ENCODE results near the gene PXN. TPM values are rescaled to one million over a fixed set of nuclear protein-coding genes. Genes with fewer than 3 reads are reported as not detected.
"Not testable (repeated sequence)": the region's sequence is repeated elsewhere in the genome, so short reads cannot be mapped to it uniquely, and the experiment has no call there.

The PXN gene
- polyA plus RNA-seq, 3 donors, result 56.7 to 89.5 (median 69.5) TPM

GRCh38 chr12:120249875-120250795 lies 15.4 kb downstream of the PXN start:
- no peak for DNase-seq (ENCODE audit: extremely low read depth in 1 of 11, low read depth in 9 of 11, low spot score in 4 of 11)

DNA sequence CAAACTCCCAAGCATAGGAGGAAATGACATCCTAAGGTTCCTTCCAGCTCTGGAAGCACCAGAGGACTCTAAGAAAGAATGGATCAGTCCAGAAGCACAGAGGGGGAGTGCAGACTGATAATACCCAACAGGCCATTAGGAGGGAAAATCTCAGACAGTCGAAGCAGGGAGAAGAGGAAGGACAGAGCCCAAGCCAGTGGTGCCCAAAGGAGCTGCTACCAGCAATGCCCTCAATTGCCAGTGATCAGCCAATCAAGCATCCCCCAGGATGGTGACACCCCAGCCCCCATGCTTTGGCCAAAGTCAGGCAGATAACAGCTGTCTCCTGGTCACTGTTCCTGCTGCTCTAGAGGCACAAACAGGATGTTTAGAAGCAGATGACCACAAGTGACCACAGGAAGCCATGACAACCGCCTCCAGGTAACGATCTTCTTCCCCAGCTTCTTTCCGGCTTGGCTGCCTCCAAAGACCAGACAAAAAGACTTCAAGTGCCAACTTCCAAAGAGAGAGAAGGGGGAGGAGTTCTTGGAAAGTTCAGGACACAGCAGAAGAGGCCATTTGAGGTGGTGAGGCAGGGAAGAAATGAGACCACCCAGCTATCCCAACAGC lies 16.2 kb downstream of the PXN start:
- DNase-seq (ENCODE audit: extremely low read depth in 1 of 11, low read depth in 9 of 11, low spot score in 4 of 11), result no peak

GRCh38 chr12:120247621-120248030 lies 17.9 kb downstream of the PXN start:
- DNase-seq (ENCODE audit: extremely low read depth in 1 of 11, low read depth in 9 of 11, low spot score in 4 of 11), result no peak

DNA sequence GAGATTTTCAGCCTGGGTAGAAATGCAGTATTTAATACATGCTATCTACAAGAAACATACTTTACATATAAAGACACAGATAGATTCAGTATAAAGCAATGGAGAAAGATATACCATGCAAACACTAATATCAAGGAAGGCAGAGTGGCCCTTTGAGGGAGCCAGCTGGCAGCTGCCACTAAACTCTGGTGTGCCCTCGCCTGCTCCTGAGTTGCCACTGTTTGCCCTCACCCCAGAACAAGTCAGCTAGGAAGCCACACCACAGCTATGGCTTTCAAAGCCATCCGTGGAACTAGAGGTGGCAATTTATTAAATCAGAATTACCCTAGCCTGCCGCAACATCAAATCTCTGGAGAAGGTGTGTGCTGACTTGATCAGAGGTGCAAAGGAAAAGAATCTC lies 18.3 kb downstream of the PXN start:
- DNase-seq (ENCODE audit: extremely low read depth in 1 of 11, low read depth in 9 of 11, low spot score in 4 of 11), result no peak

GRCh38 chr12:120246705-120247104 lies 18.8 kb downstream of the PXN start:
- not testable (repeated sequence) for DNase-seq (ENCODE audit: extremely low read depth in 1 of 11, low read depth in 9 of 11, low spot score in 4 of 11)

DNA sequence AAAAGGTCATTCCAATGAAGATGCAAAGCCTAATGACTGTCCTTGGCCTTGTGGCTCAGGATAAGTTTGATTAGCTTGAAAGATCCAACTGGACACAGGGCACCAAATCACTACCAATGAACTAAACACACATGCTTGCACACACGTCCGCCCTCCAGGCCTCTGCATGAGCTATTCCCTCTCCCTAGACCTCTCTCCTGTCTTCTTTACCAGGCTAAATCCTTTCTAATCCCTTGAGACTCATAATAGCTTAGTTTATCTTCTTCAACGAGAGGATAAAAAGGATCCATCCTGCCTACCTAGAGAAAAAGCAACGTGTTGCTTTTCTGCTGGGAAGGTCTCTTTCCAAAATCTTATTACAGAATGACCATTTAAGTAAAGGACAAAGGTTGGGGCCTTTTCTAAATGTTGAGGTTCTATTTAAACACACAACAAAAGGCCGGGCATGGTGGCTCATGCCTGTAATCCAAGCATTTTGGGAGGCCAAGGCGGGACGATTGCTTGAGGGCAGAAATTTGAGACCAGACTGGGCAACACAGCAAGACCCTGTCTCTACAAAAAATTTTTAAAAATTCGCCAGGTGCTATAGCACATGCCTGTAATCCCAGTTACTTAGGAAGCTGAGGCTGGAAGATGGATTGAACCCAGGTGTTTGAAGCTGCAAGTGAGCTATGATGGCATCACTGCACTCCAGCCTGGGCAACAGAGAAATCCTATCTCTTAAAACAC lies 22.4 kb downstream of the PXN start:
- DNase-seq (ENCODE audit: extremely low read depth in 1 of 11, low read depth in 9 of 11, low spot score in 4 of 11), result no peak

- DNase-seq (ENCODE audit: extremely low read depth in 1 of 11, low read depth in 9 of 11, low spot score in 4 of 11), result no peak
These were observed 23.2 kb downstream of the PXN start for GRCh38 chr12:120242275-120242799.

- DNase-seq (ENCODE audit: extremely low read depth in 1 of 11, low read depth in 9 of 11, low spot score in 4 of 11), result no peak
These were observed 23.8 kb downstream of the PXN start for GRCh38 chr12:120241561-120242274.

- DNase-seq (ENCODE audit: extremely low read depth in 1 of 11, low read depth in 9 of 11, low spot score in 4 of 11), result no peak
These were observed 25.1 kb downstream of the PXN start for GRCh38 chr12:120240495-120240833.

DNA sequence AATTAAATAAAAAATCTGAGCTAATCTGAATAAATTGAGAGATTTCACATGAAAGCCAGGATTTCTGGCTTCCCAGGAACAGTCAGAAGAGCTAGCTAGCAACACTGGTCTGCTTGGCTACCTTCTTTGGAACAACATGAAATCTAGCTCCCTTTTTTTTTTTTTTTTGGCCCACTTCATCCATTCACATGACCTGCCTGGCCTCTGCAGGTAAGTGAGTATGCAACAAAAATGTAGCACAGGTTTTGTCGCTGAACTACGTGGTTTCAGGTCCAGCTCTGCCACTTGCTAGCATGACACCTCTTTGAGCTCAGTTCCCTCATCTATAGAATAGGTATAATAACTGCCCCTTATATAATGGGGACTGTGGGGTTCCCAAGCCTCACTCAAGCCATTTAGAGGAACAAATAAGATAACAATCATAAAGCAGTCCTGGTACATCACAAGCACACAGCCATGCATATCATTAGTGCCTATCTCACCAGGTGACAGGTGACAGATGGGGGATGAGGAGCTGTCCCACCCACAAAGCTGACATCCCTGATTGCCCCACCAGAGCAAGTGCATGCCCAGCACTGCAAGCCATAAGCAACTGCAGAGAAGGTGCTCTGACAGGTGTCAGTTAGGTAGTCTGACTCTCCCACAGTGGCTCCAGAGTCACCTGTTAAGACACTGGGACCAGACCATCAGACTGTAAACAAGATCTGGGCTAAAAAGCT lies 25.6 kb downstream of the PXN start:
- no peak for DNase-seq (ENCODE audit: extremely low read depth in 1 of 11, low read depth in 9 of 11, low spot score in 4 of 11)

DNA sequence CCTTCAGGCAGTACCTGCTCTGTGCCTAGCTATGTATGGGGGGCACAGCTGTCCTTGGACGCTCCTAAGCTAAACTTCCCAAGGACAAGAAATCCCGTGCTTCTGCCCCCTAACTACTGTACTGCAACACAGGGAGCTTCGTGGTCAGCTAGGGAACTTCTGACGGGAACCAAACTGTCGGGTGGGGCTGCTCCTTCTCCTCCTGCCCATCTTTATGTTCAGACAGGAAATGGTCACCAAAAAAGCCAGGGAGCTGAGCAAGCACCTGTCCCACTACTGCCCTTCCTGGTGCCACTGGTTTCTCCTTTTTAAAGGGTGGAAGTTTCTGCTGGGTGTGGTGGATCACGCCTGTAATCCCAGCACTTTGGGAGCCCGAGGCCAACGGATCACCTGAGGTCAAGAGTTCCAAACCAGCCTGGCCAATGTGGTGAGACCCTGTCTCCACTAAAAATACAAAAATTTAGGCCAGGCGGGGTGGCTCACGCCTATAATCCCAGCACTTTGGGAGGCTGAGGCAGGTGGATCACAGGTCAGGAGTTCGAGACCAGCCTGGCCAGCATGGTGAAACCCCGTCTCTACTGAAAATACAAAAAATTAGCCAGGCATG lies 26.6 kb downstream of the PXN start:
- no peak for DNase-seq (ENCODE audit: extremely low read depth in 1 of 11, low read depth in 9 of 11, low spot score in 4 of 11)

- no peak for DNase-seq (ENCODE audit: extremely low read depth in 1 of 11, low read depth in 9 of 11, low spot score in 4 of 11)
These were observed 27.3 kb downstream of the PXN start for GRCh38 chr12:120238217-120238616.

- DNase-seq (ENCODE audit: extremely low read depth in 1 of 11, low read depth in 9 of 11, low spot score in 4 of 11), result no peak
These were observed 28.0 kb downstream of the PXN start for GRCh38 chr12:120237360-120238171.

GRCh38 chr12:120236809-120237208 lies 28.7 kb downstream of the PXN start:
- not testable (repeated sequence) for DNase-seq (ENCODE audit: extremely low read depth in 1 of 11, low read depth in 9 of 11, low spot score in 4 of 11)

GRCh38 chr12:120235369-120236323 lies 29.9 kb downstream of the PXN start:
- DNase-seq (ENCODE audit: extremely low read depth in 1 of 11, low read depth in 9 of 11, low spot score in 4 of 11), result peak in 1 of 11 donors; percentile 65
